PFSK-1 (cell line): ENCODE measurements around the gene CST6.

Source experiments
- FOXP2 ChIP-seq: optimal IDR thresholded peaks from 2 replicates; pipeline ENCODE3; 2011; ENCODE audit warnings: borderline replicate concordance, control low read depth, inconsistent platforms; ENCODE audit not compliant: insufficient read depth; ENCODE audit errors: extremely low read length, extremely low read depth
- POLR2AphosphoS5 ChIP-seq: IDR thresholded peaks from 2 replicates; pipeline ENCODE4 v1.6.1; 2012; ENCODE audit warnings: low read depth, mild to moderate bottlenecking, control low read depth, low read length, moderate library complexity
- REST ChIP-seq, 2 experiments: IDR thresholded peaks; 2 replicates each; pipeline versions ENCODE4 v1.6.1 to v1.8.0; 2011 to 2012; ENCODE audit warnings: low read depth in 2 of 2, low read length in 2 of 2, control low read depth in 1 of 2, inconsistent platforms in 1 of 2, mild to moderate bottlenecking in 1 of 2, moderate library complexity in 1 of 2; ENCODE audit not compliant: insufficient read depth in 1 of 2
- SIN3A ChIP-seq: IDR thresholded peaks from 2 replicates; pipeline ENCODE4 v1.6.1; 2012; ENCODE audit warnings: mild to moderate bottlenecking, low read length, moderate library complexity, borderline replicate concordance; ENCODE audit not compliant: insufficient read depth
- TAF1 ChIP-seq: IDR thresholded peaks from 2 replicates; pipeline ENCODE4 v1.6.1; 2012; ENCODE audit warnings: low read length, control low read depth, borderline replicate concordance; ENCODE audit not compliant: insufficient read depth

Gene CST6

GRCh38 chr11:65976216-65977176 is 35.3 kb upstream of the CST6 start:
- no peak for TF ChIP-seq REST (IDR thresholded peaks at IDR 0.05; ENCODE audit: insufficient read depth in 1 of 2, low read depth in 2 of 2, low read length in 2 of 2)
- no peak for TF ChIP-seq POLR2AphosphoS5
- no peak for TF ChIP-seq TAF1
- TF ChIP-seq FOXP2: no peak
- TF ChIP-seq SIN3A: no peak

GRCh38 chr11:65977621-65978390 is 34.0 kb upstream of the CST6 start:
- TF ChIP-seq FOXP2 (no peak), POLR2AphosphoS5 (no peak), TAF1 (no peak), SIN3A (no peak), REST (IDR thresholded peaks at IDR 0.05; ENCODE audit: insufficient read depth in 1 of 2, low read depth in 2 of 2, low read length in 2 of 2) (no peak)

GRCh38 chr11:65978391-65979238 is 33.2 kb upstream of the CST6 start:
- TF ChIP-seq POLR2AphosphoS5 (no peak), REST (IDR thresholded peaks at IDR 0.05; ENCODE audit: insufficient read depth in 1 of 2, low read depth in 2 of 2, low read length in 2 of 2) (no peak), FOXP2 (no peak), SIN3A (no peak), TAF1 (no peak)

GRCh38 chr11:65979261-65979759 is 32.5 kb upstream of the CST6 start:
- no peak for TF ChIP-seq POLR2AphosphoS5
- no peak for TF ChIP-seq TAF1
- no peak for TF ChIP-seq FOXP2
- no peak for TF ChIP-seq SIN3A
- TF ChIP-seq REST (IDR thresholded peaks at IDR 0.05; ENCODE audit: insufficient read depth in 1 of 2, low read depth in 2 of 2, low read length in 2 of 2): no peak
